Measurements from ENCODE around the gene PODNL1. TPM values are rescaled to one million over a fixed set of nuclear protein-coding genes. Genes with fewer than 3 reads are reported as not detected.
A peak's percentile ranks its signal among the peaks of the same experiment; 100 is the strongest.

Gene PODNL1
- total and polyA plus RNA-seq, 2 donors (not counting 1 experiment from before 2014, with no cell fraction given), result 2.1 to 6.9 TPM

DNA sequence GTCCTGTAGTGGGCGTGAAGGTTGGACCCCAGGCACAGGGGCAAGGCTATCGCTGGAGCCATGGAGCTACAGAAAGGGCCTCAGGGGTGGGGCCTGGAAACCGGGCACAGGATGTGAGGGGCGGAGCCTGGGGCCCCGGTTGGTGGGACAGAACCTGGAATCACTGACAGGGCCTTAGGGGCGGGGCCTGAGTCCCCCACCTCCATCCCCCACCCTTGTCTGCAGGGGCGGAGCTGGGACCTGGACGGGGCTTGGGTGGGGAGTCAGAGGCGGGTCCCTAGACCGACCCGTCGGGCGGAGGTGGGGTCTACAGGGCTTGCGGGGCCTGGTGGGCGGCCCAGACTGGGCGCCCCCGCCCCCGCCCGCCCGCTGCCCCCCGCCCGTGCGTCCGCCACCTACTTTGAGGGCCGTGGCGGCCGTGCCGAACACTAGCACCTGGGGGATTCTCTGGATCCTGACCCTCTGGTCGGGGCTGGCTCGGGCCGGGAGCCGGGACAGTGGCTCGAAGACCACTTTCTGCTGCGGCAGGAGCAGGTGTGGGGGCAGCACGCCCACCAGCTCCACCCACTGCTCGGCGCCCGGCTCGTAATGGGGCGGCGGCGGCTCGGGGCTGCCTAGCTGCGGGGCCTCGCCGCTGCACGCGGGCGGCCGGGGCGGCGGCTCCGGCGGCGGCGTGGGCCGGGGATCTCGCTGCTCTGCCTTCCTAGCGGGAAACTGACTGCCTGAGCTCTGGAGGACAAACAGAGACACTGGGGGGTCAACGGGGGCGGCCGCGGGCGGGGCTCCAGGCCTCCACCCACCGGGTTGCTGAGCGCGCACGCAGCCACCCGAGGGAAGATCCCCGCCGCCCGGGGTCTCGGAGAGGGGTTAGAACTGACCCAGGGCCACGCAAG, 40.4 kb upstream of the PODNL1 start:
- Histone ChIP-seq H3K27ac (ENCODE audit: insufficient read depth, low read length) (no peak overlapping the region), H3K79me2 (ENCODE audit: control insufficient read depth, insufficient read depth, low read length) (no peaks in the 10 kb centered on the region), H3K9me3 (ENCODE audit: control insufficient read depth, insufficient read depth, low read depth, low read length) (no peaks in the 10 kb centered on the region), H3K36me3 (ENCODE audit: control insufficient read depth, insufficient read depth, low read length) (peaks cover 3% of the 10 kb centered on the region), H3K9ac (ENCODE audit: insufficient read depth, low read length) (no peak overlapping the region), H3K4me3 (replicated peaks in 1 of 4; ENCODE audit: control extremely low read depth in 1 of 4, insufficient read depth in 1 of 4, low read depth in 3 of 4, low read length in 4 of 4) (peak overlapping the region in 1 of 4 experiments; percentile 7), H3K4me2 (ENCODE audit: extremely low read depth, insufficient read depth, low read length) (peak overlapping the region; percentile 40), H2AFZ (ENCODE audit: low read length) (no peak overlapping the region), H4K20me1 (ENCODE audit: control insufficient read depth, extremely low read depth, insufficient read depth, low read length) (no peaks in the 10 kb centered on the region), H3K4me1 (ENCODE audit: control insufficient read depth, extremely low read depth, insufficient read depth, low read length) (peaks cover 2% of the 10 kb centered on the region), H3K27me3 (ENCODE audit: control insufficient read depth, insufficient read depth, low read length) (no peaks in the 10 kb centered on the region)
- DNase-seq (ENCODE audit: low read depth in 2 of 2), result peak in 1 of 2 donors; percentile 14
- TF ChIP-seq CTCF (conservative IDR thresholded peaks at IDR 0.05 in 1 of 2, IDR thresholded peaks at IDR 0.05 in 1 of 2; ENCODE audit: low read depth in 1 of 2, low read length in 2 of 2) (no peak), EZH2 (IDR thresholded peaks at IDR 0.05; ENCODE audit: low read length, missing control alignments) (no peak)

GRCh38 chr19:13977803-13978202, 39.6 kb upstream of the PODNL1 start:
- TF ChIP-seq CTCF (conservative IDR thresholded peaks at IDR 0.05 in 1 of 2, IDR thresholded peaks at IDR 0.05 in 1 of 2; ENCODE audit: low read depth in 1 of 2, low read length in 2 of 2), result no peak
- no peak for TF ChIP-seq EZH2 (IDR thresholded peaks at IDR 0.05; ENCODE audit: low read length, missing control alignments)
- Histone ChIP-seq H3K4me1 (ENCODE audit: control insufficient read depth, extremely low read depth, insufficient read depth, low read length) (peaks cover 2% of the 10 kb centered on the region), H3K36me3 (ENCODE audit: control insufficient read depth, insufficient read depth, low read length) (peaks cover 3% of the 10 kb centered on the region), H3K9ac (ENCODE audit: insufficient read depth, low read length) (no peak overlapping the region), H3K9me3 (ENCODE audit: control insufficient read depth, insufficient read depth, low read depth, low read length) (no peaks in the 10 kb centered on the region), H3K79me2 (ENCODE audit: control insufficient read depth, insufficient read depth, low read length) (no peaks in the 10 kb centered on the region), H2AFZ (ENCODE audit: low read length) (no peak overlapping the region), H3K27me3 (ENCODE audit: control insufficient read depth, insufficient read depth, low read length) (no peaks in the 10 kb centered on the region), H4K20me1 (ENCODE audit: control insufficient read depth, extremely low read depth, insufficient read depth, low read length) (no peaks in the 10 kb centered on the region), H3K4me3 (replicated peaks in 1 of 4; ENCODE audit: control extremely low read depth in 1 of 4, insufficient read depth in 1 of 4, low read depth in 3 of 4, low read length in 4 of 4) (no peak overlapping the region), H3K27ac (ENCODE audit: insufficient read depth, low read length) (no peak overlapping the region), H3K4me2 (ENCODE audit: extremely low read depth, insufficient read depth, low read length) (no peak overlapping the region)
- no peak for DNase-seq (ENCODE audit: low read depth in 2 of 2)

GRCh38 chr19:13976446-13976845, 38.2 kb upstream of the PODNL1 start:
- Histone ChIP-seq H4K20me1 (ENCODE audit: control insufficient read depth, extremely low read depth, insufficient read depth, low read length) (no peaks in the 10 kb centered on the region), H3K79me2 (ENCODE audit: control insufficient read depth, insufficient read depth, low read length) (no peaks in the 10 kb centered on the region), H3K27me3 (ENCODE audit: control insufficient read depth, insufficient read depth, low read length) (no peaks in the 10 kb centered on the region), H3K4me1 (ENCODE audit: control insufficient read depth, extremely low read depth, insufficient read depth, low read length) (peaks cover 2% of the 10 kb centered on the region), H3K9me3 (ENCODE audit: control insufficient read depth, insufficient read depth, low read depth, low read length) (no peaks in the 10 kb centered on the region), H2AFZ (ENCODE audit: low read length) (no peak overlapping the region), H3K36me3 (ENCODE audit: control insufficient read depth, insufficient read depth, low read length) (peaks cover 3% of the 10 kb centered on the region), H3K4me2 (ENCODE audit: extremely low read depth, insufficient read depth, low read length) (no peak overlapping the region), H3K27ac (ENCODE audit: insufficient read depth, low read length) (no peak overlapping the region), H3K9ac (ENCODE audit: insufficient read depth, low read length) (no peak overlapping the region), H3K4me3 (replicated peaks in 1 of 4; ENCODE audit: control extremely low read depth in 1 of 4, insufficient read depth in 1 of 4, low read depth in 3 of 4, low read length in 4 of 4) (no peak overlapping the region)
- DNase-seq (ENCODE audit: low read depth in 2 of 2), result no peak
- no peak for TF ChIP-seq CTCF (conservative IDR thresholded peaks at IDR 0.05 in 1 of 2, IDR thresholded peaks at IDR 0.05 in 1 of 2; ENCODE audit: low read depth in 1 of 2, low read length in 2 of 2)

All from fibroblast of lung (primary cell).